Hematopoietic multipotent progenitor cell treated with erythropoietin and hydrocortisone succinate and interleukin-3 and kit ligand, for 17 days (in vitro differentiated cells): Measurements from ENCODE around the gene DPEP3.
"Not testable (repeated sequence)": the region's sequence is repeated elsewhere in the genome, so short reads cannot be mapped to it uniquely, and the experiment has no call there.

ENCODE experiments used
- DNase-seq: peaks from one replicate; pipeline ENCODE4 v3.0.0-alpha.2; 2015; ENCODE audit warnings: low spot score

The DPEP3 gene

DNA sequence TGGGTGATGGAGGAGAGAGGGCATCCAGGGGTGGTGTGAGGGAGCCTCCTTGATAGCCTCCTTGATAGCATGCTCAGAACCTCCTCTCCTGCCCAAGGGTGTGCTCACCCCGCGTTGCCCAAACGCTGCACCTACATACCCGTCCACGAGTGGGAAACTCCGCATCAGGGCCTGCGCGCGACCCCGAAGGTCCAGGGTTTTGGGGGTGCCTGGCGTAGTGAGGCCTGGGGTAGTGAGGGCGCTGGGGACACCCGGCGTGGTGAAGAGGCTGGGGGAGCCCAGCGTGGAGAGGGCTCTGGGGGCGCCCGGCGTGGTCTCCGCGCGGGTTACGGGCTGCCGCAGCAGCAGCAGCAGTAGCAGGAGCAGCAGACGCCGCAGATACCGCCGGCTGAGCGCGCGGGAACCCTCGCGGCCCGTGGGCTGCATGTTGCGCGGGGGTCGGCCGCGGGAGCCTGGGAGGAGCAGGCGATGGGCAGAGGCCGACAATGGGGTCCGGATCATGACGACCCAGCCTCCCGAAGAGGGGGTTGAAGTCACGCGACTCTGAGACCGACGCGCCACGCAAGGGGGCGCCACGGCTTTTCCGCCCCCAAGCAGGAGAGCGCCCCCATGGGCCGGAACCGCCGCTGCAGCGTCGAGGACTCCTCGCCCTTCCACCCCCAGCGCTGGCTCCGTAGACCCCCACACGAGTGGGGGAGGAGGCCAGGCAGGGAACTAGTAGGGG lies at the start of gene DPEP3:
DPEP3 (minus strand) TSS at position 545 of the 724 bp plus-strand sequence; CDS start at position 426, 119 bp downstream.
- no peak for DNase-seq

DNA sequence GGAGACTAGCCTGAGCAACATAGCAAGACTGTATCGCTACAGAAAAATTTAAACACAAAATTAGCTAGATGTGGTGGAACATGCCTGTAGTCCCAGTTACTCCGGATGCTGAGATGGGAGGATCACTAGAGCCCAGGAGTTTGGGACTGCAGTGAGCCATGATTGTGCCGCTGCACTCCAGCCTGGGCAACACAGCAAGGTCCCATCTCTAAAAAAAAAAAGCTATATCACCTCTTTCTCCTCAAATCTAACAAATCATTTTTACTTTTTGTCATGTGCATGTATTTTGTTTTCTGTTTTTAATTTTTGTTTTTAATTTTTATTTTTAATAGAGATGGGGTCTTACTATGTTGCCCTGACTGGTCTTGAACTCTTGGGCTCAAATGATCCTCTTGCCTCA lies 48.7 kb upstream of the DPEP3 start:
- DNase-seq, result no peak

DNA sequence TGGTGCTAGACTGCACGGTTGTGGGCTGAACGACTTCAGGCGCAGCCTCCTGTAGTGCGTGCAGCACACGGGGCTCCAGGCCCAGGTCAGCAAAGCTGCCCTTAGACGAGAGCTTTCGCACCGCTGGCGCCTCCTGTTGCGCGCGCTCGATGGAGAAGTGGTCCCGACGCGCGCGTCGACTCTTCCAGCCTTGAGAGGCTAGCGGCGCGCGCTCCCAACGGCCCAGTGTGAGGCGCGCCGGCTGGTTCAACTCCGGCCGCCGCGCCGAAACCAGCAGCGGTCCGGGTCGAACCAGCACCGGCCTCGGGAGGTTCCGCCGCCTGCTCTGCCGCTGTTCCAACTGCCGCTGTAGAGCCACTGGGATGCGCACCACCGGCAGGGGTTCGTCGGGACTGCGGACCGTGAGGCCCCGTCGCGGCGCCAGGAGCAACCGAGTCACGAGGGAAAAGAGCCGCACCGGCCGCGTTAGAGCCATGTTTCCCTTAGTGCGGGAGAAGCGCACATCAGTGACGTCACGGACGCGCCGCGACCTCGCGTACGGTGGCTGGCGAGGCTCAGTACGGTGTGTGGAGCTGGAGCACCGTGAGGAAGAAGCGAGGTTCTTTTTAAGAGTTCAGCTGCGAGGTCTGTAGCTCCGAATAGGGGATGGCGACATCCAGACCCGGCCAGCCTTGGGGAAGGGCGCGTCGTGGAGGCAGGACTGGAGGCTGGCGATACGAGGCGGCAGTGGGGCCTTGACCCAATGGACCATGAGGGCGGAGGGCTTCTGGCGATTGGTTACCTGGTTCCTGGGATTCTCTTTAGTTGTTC lies 42.6 kb upstream of the DPEP3 start, which contains the start of the genes DDX28 and DUS2:
DDX28 (minus strand) TSS at position 505 of the 810 bp plus-strand sequence; CDS start at position 475, 30 bp downstream.
DUS2 (plus strand) TSS at position 557 of the 810 bp plus-strand sequence. CDS start 14,740 bp downstream, outside the sequence.
- DNase-seq, result peak; percentile 92

DNA sequence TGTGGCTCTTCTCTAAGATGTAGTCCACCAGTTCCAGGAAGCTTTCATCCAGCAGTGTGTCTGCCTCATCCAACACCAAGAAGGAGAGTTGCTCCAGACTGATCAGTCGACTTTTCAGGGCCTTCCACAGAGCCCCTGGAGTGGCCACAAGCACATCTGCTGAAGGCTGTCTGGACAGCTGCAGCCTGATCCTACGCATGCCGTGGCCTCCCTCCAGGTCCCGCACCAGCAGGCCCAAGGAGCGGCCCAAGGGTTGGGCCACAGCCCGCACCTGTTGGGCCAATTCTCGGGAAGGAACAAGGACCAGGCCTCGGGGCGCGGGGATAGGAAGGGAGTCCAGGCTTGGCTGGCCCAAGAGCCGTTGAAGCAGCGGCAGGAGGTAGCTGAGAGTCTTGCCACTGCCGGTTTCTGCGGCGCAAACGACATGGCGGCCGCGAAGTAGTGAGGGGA lies 42.0 kb upstream of the DPEP3 start:
- no peak for DNase-seq

GRCh38 chr16:68021490-68021889 lies 41.2 kb upstream of the DPEP3 start:
- DNase-seq, result no peak

- no peak for DNase-seq
Measured at GRCh38 chr16:68019167-68019680, 38.9 kb upstream of the DPEP3 start.

- DNase-seq, result no peak
Measured at GRCh38 chr16:68015681-68016080, 35.4 kb upstream of the DPEP3 start, which contains the start of gene DPEP2NB. TSS of gene DPEP2NB (minus strand) at chr16:68015911. CDS start at chr16:68015770, 141 bp downstream.

GRCh38 chr16:68013440-68013839 lies 33.1 kb upstream of the DPEP3 start:
- no peak for DNase-seq

DNA sequence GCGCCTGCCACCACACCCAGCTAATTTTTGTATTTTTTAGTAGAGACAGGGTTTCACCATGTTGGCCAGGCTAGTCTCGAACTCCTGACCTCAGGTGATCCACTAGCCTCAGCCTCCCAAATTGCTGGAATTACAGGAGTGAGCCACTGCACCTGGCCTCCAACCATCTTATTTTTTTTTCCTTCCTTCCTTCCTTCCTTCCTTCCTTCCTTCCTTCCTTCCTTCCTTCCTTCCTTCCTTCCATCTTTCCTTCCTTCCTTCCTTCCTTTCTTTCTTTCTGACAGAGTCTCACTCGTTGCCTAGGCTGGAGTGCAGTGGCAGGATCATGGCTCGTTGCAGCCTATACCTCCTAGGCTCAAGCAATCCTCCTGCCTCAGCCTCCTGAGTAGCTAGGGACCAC lies 29.6 kb upstream of the DPEP3 start:
- not testable (repeated sequence) for DNase-seq

DNA sequence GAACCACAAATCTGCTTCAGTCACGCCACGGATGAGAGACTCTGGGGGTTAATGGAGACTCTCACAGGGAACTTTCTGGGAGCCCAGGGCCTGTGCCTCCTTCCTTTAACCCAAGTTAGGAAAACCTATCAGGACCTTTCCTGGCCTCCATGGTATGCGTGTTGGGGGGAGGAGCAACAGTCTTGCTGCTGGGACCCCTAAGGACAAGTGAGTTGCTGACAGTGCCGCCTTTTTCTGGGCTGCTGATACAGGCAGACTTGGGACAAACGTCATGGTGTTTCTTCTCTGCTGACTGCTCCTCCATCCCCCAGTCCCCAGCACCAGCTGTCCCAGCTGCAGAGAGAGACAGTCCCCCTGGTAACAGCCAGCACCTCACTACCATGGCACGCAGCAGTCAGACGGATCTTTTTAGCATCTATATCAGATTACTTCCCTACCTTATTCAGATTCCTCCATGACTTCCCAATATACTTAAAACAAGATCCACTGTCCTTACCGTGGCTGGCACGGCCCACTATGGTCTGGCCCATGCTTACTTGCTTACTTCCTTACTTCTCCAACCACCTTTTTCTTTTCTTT lies 28.9 kb upstream of the DPEP3 start:
- no peak for DNase-seq

- no peak for DNase-seq
Measured at GRCh38 chr16:68005786-68006286, 25.5 kb upstream of the DPEP3 start.

DNA sequence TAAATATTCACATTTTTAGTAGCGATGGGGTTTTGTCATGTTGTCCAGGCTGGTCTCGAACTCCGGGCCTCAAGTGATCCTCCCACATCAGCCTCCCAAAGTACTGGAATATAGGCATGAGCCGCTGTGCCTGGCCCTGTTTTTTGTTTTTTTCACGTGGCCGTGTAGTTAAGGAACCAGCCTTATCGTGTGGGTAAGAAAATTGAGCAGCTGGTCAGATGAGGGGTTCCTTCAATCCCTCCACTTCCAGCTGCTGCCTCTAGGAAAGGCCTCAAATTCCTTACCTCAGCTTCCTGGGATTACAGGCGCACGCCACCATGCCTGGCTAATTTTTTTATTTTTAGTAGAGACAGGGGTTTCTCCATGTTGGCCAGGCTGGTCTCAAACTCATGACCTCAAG lies 24.9 kb upstream of the DPEP3 start:
- DNase-seq, result no peak

DNA sequence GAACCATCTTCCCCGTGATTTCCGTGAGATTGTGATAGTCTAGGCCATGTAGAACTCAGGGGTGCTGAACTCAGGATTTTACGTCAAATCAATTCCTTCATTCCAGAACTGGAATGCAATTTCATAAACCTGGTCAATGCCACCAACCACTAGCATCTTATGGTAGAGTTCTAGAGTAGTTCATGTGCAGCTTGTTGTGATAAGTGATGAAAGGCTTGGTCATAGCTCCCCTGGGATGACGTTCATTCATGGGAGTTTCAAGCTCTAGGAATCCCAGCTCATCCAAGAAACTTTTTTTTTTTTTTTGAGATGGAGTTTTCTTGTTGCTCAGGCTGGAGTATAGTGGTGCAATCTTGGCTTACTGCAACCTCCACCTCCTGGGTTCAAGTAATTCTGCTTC lies 22.7 kb upstream of the DPEP3 start:
- no peak for DNase-seq

- no peak for DNase-seq
Measured at GRCh38 chr16:68000450-68000849, 20.2 kb upstream of the DPEP3 start.

- no peak for DNase-seq
Measured at GRCh38 chr16:67999985-68000384, 19.7 kb upstream of the DPEP3 start.

DNA sequence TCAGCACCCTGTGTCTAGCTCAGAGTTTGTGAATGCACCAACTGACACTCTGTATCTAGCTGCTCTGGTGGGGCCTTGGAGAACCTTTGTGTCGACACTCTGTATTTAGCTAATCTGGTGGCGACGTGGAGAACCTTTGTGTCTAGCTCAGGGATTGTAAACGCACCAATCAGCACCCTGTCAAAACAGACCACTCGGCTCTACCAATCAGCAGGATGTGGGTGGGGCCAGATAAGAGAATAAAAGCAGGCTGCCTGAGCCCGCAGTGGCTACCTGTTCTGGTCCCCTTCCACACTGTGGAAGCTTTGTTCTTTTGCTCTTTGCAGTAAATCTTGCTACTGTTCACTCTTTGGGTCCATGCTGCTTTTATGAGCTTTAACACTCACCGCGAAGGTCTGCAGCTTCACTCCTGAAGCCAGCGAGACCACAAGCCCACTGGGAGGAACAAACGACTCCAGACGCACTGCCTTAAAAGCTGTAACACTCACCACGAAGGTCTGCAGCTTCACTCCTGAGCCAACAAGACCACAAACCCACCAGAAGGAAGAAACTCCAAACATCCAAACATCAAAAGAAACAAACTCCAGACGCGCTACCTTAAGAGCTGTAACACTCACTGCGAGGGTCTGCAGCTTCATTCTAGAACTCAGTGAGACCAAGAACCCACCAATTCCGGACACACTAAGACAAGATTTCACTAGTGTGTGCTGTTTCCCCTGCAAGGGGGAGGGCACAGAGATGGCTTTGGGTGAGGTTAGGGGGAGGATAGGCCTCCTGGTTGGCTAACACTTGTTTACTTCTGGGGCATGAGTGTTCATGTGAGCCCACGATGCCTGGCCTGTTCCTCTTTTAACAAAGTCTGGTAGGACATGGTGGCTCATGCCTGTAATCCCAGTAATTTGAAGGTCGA lies 18.7 kb upstream of the DPEP3 start, which contains the start of gene DPEP2:
DPEP2 (minus strand) TSS at position 706 of the 910 bp plus-strand sequence. CDS start 6,272 bp downstream, outside the sequence.
- DNase-seq, result not testable (repeated sequence)

GRCh38 chr16:67998231-67998778 lies 18.0 kb upstream of the DPEP3 start:
- DNase-seq, result not testable (repeated sequence)

DNA sequence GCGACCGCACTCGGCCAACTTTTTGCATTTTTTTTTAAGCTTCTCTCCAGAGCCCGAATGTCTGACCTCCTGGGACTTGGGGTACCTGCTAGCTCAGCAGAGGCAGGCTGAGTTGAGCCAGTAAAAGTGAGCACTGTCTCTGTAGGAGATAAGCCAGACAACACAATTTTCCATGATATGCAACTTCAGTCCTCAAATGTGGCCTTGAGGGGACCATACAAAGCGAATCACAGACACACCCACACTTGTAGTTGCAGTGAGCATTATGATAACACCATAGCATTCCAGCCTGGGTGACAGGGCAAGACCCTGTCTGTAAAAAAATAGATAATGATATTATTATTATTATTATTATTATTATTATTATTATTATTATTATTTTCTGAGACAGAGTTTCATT lies 16.4 kb upstream of the DPEP3 start:
- no peak for DNase-seq

GRCh38 chr16:67995423-67995822 lies 15.1 kb upstream of the DPEP3 start:
- DNase-seq, result no peak

DNA sequence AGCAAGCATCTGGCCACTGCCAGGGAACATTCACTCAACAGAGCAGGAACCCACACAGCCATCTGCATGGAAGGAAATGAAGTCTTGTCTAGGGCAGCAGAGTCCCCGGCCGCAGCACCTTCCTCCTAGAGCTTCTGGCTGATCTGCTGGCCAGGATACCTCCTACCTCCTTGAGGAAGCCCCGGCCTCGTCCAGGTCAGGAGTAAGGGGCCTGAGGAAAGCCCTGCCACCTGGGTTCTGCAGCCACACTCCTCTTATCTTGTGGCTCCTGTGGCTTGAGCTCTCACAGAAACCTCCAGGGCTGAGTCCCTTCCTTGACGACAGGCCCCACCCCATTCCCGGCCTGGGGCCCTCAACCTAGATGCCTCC lies 13.7 kb upstream of the DPEP3 start:
- DNase-seq, result not testable (repeated sequence)
